ENCODE results near the gene CABLES2.

Gene CABLES2

GRCh38 chr20:62406635-62407176, 379 bp downstream of the CABLES2 start:
- Histone ChIP-seq H2AFZ (ENCODE audit: insufficient read depth, low read length, poor library complexity) (no peak overlapping the region), H3K79me2 (ENCODE audit: control insufficient read depth, insufficient read depth, low read length, poor library complexity) (no peaks in the 10 kb centered on the region), H3K4me1 (ENCODE audit: control insufficient read depth in 1 of 2, insufficient read depth in 2 of 2, low read length in 2 of 2) (peaks cover 6 to 14% of the 10 kb centered on the region in 2 experiments), H2AK5ac (ENCODE audit: low read length) (peak overlapping the region; percentile 40), H3K4ac (ENCODE audit: low read depth, low read length) (peak overlapping the region; percentile 40), H4K8ac (ENCODE audit: low read depth, low read length) (peak overlapping the region; percentile 7), H2BK12ac (ENCODE audit: low read length) (no peak overlapping the region), H3K4me3 (ENCODE audit: low read depth, low read length) (peak overlapping the region; percentile 74), H4K12ac (ENCODE audit: low read depth, low read length) (no peak overlapping the region), H3K79me1 (ENCODE audit: low read length) (peaks cover 3% of the 10 kb centered on the region), H2BK120ac (ENCODE audit: insufficient read depth, low read length, poor library complexity) (no peak overlapping the region), H4K91ac (ENCODE audit: low read depth, low read length) (peak overlapping the region; percentile 45), H3K14ac (ENCODE audit: low read length) (peak overlapping the region; percentile 7), H3K27ac (ENCODE audit: low read depth, low read length) (no peak overlapping the region), H3K4me2 (ENCODE audit: low read length) (peak overlapping the region; percentile 81), H3K27me3 (ENCODE audit: insufficient read depth, low read length) (no peaks in the 10 kb centered on the region), H3K9me3 (ENCODE audit: insufficient read depth, low read depth, low read length) (peaks cover 4% of the 10 kb centered on the region), H3K23ac (ENCODE audit: low read length) (no peak overlapping the region), H2BK5ac (ENCODE audit: low read depth, low read length, poor library complexity) (no peak overlapping the region), H3K18ac (ENCODE audit: low read length) (no peak overlapping the region), H3K9ac (ENCODE audit: low read length) (peak overlapping the region; percentile 70), H3K36me3 (ENCODE audit: control insufficient read depth in 1 of 2, insufficient read depth in 2 of 2, low read length in 2 of 2) (peaks cover 2 to 5% of the 10 kb centered on the region in 2 experiments)
- WGBS (ENCODE audit: extremely low coverage, insufficient coverage, insufficient read length): no CpG with 5 or more reads among the region's 42 CpGs
- DNase-seq: no peak

- Histone ChIP-seq H2AFZ (ENCODE audit: insufficient read depth, low read length, poor library complexity) (no peak overlapping the region), H3K27ac (ENCODE audit: low read depth, low read length) (no peak overlapping the region), H4K91ac (ENCODE audit: low read depth, low read length) (no peak overlapping the region), H3K36me3 (ENCODE audit: control insufficient read depth in 1 of 2, insufficient read depth in 2 of 2, low read length in 2 of 2) (peaks cover 2 to 5% of the 10 kb centered on the region in 2 experiments), H3K18ac (ENCODE audit: low read length) (no peak overlapping the region), H3K23ac (ENCODE audit: low read length) (no peak overlapping the region), H2AK5ac (ENCODE audit: low read length) (no peak overlapping the region), H2BK120ac (ENCODE audit: insufficient read depth, low read length, poor library complexity) (no peak overlapping the region), H4K12ac (ENCODE audit: low read depth, low read length) (no peak overlapping the region), H3K14ac (ENCODE audit: low read length) (no peak overlapping the region), H4K8ac (ENCODE audit: low read depth, low read length) (no peak overlapping the region), H3K4me1 (ENCODE audit: control insufficient read depth in 1 of 2, insufficient read depth in 2 of 2, low read length in 2 of 2) (peaks cover 6 to 14% of the 10 kb centered on the region in 2 experiments), H3K9ac (ENCODE audit: low read length) (no peak overlapping the region), H3K4me2 (ENCODE audit: low read length) (peak overlapping the region; percentile 81), H3K4ac (ENCODE audit: low read depth, low read length) (no peak overlapping the region), H2BK12ac (ENCODE audit: low read length) (no peak overlapping the region), H3K27me3 (ENCODE audit: insufficient read depth, low read length) (no peaks in the 10 kb centered on the region), H2BK5ac (ENCODE audit: low read depth, low read length, poor library complexity) (no peak overlapping the region), H3K79me1 (ENCODE audit: low read length) (peaks cover 3% of the 10 kb centered on the region), H3K9me3 (ENCODE audit: insufficient read depth, low read depth, low read length) (peaks cover 7% of the 10 kb centered on the region), H3K4me3 (ENCODE audit: low read depth, low read length) (no peak overlapping the region), H3K79me2 (ENCODE audit: control insufficient read depth, insufficient read depth, low read length, poor library complexity) (no peaks in the 10 kb centered on the region)
- no CpG with 5 or more reads among the region's 10 CpGs for WGBS (ENCODE audit: extremely low coverage, insufficient coverage, insufficient read length)
- DNase-seq: no peak
Observed at GRCh38 chr20:62405981-62406513, 1.0 kb downstream of the CABLES2 start.

GRCh38 chr20:62405108-62405980, 1.7 kb downstream of the CABLES2 start:
- Histone ChIP-seq H3K4me3 (ENCODE audit: low read depth, low read length) (no peak overlapping the region), H4K12ac (ENCODE audit: low read depth, low read length) (no peak overlapping the region), H3K79me1 (ENCODE audit: low read length) (peaks cover 3% of the 10 kb centered on the region), H2BK120ac (ENCODE audit: insufficient read depth, low read length, poor library complexity) (no peak overlapping the region), H3K14ac (ENCODE audit: low read length) (no peak overlapping the region), H2BK12ac (ENCODE audit: low read length) (no peak overlapping the region), H2AFZ (ENCODE audit: insufficient read depth, low read length, poor library complexity) (no peak overlapping the region), H4K8ac (ENCODE audit: low read depth, low read length) (no peak overlapping the region), H3K23ac (ENCODE audit: low read length) (no peak overlapping the region), H3K9ac (ENCODE audit: low read length) (no peak overlapping the region), H4K91ac (ENCODE audit: low read depth, low read length) (no peak overlapping the region), H3K79me2 (ENCODE audit: control insufficient read depth, insufficient read depth, low read length, poor library complexity) (no peaks in the 10 kb centered on the region), H3K36me3 (ENCODE audit: control insufficient read depth in 1 of 2, insufficient read depth in 2 of 2, low read length in 2 of 2) (peaks cover 2 to 5% of the 10 kb centered on the region in 2 experiments), H3K27me3 (ENCODE audit: insufficient read depth, low read length) (no peaks in the 10 kb centered on the region), H3K18ac (ENCODE audit: low read length) (no peak overlapping the region), H2AK5ac (ENCODE audit: low read length) (no peak overlapping the region), H3K27ac (ENCODE audit: low read depth, low read length) (no peak overlapping the region), H3K4ac (ENCODE audit: low read depth, low read length) (no peak overlapping the region), H3K4me2 (ENCODE audit: low read length) (no peak overlapping the region), H2BK5ac (ENCODE audit: low read depth, low read length, poor library complexity) (no peak overlapping the region), H3K9me3 (ENCODE audit: insufficient read depth, low read depth, low read length) (peaks cover 7% of the 10 kb centered on the region), H3K4me1 (ENCODE audit: control insufficient read depth in 1 of 2, insufficient read depth in 2 of 2, low read length in 2 of 2) (peaks cover 6 to 14% of the 10 kb centered on the region in 2 experiments)
- WGBS (ENCODE audit: extremely low coverage, insufficient coverage, insufficient read length): no CpG with 5 or more reads among the region's 23 CpGs
- peak; percentile 58 to 86 for DNase-seq

GRCh38 chr20:62404761-62405107, 2.4 kb downstream of the CABLES2 start:
- H3K9me3 ChIP-seq (ENCODE audit: insufficient read depth, low read depth, low read length): peaks cover 7% of the 10 kb centered on the region

More at GRCh38 chr20:62404761-62405107, 2.4 kb downstream of the CABLES2 start:
- no peak overlapping the region for H2BK5ac ChIP-seq (ENCODE audit: low read depth, low read length, poor library complexity)
- no peak overlapping the region for H4K91ac ChIP-seq (ENCODE audit: low read depth, low read length)
- no peak overlapping the region for H3K4me3 ChIP-seq (ENCODE audit: low read depth, low read length)
- H3K4me2 ChIP-seq (ENCODE audit: low read length): no peak overlapping the region
- no peak for DNase-seq
- no peak overlapping the region for H2BK12ac ChIP-seq (ENCODE audit: low read length)
- H2AK5ac ChIP-seq (ENCODE audit: low read length): no peak overlapping the region
- H4K12ac ChIP-seq (ENCODE audit: low read depth, low read length): no peak overlapping the region
- no peak overlapping the region for H4K8ac ChIP-seq (ENCODE audit: low read depth, low read length)
- H3K79me2 ChIP-seq (ENCODE audit: control insufficient read depth, insufficient read depth, low read length, poor library complexity): no peaks in the 10 kb centered on the region
- no peak overlapping the region for H3K9ac ChIP-seq (ENCODE audit: low read length)
- peaks cover 6 to 14% of the 10 kb centered on the region in 2 experiments for H3K4me1 ChIP-seq (ENCODE audit: control insufficient read depth in 1 of 2, insufficient read depth in 2 of 2, low read length in 2 of 2)
- no CpG with 5 or more reads among the region's 12 CpGs for WGBS (ENCODE audit: extremely low coverage, insufficient coverage, insufficient read length)
- H3K14ac ChIP-seq (ENCODE audit: low read length): no peak overlapping the region
- no peak overlapping the region for H2BK120ac ChIP-seq (ENCODE audit: insufficient read depth, low read length, poor library complexity)
- H2AFZ ChIP-seq (ENCODE audit: insufficient read depth, low read length, poor library complexity): no peak overlapping the region
- H3K27me3 ChIP-seq (ENCODE audit: insufficient read depth, low read length): no peaks in the 10 kb centered on the region
- H3K36me3 ChIP-seq (ENCODE audit: control insufficient read depth in 1 of 2, insufficient read depth in 2 of 2, low read length in 2 of 2): peaks cover 2 to 5% of the 10 kb centered on the region in 2 experiments
- no peak overlapping the region for H3K27ac ChIP-seq (ENCODE audit: low read depth, low read length)
- peaks cover 3% of the 10 kb centered on the region for H3K79me1 ChIP-seq (ENCODE audit: low read length)
- H3K18ac ChIP-seq (ENCODE audit: low read length): no peak overlapping the region
- H3K23ac ChIP-seq (ENCODE audit: low read length): no peak overlapping the region
- H3K4ac ChIP-seq (ENCODE audit: low read depth, low read length): no peak overlapping the region
